Inflammatory macrophage (primary cell): Measurements from ENCODE around the gene DENND4A.

ENCODE experiments used
- DNase-seq, 2 donors: peaks; one replicate each; pipeline ENCODE4 v3.0.0-alpha.2; 2020 to 2022
- total RNA-seq, 18 experiments: gene quantifications; one replicate each; lab custom pipeline; 2026; ENCODE audit warnings: mixed read lengths in 6 of 18, inconsistent platforms in 2 of 18; lab: John Stamatoyannopoulos, UW

Gene DENND4A
- 25.2 to 241 (median 80.6) reads per million in 18 experiments for total RNA-seq

GRCh38 chr15:65792138-65792987 lies at the start of gene DENND4A:
Gene DENND4A, minus strand, starts transcription at chr15:65792293. Its CDS starts 35,843 bp downstream, at chr15:65756450.
- peak; percentile 100 for DNase-seq

- DNase-seq: peak; percentile 77 to 81
These were observed 49.2 kb upstream of the DENND4A start for GRCh38 chr15:65841121-65841930.

GRCh38 chr15:65839985-65840384 lies 47.9 kb upstream of the DENND4A start:
- no peak for DNase-seq

GRCh38 chr15:65839354-65839901 lies 47.3 kb upstream of the DENND4A start:
- peak; percentile 27 to 34 for DNase-seq

GRCh38 chr15:65837301-65838294 lies 45.5 kb upstream of the DENND4A start:
- DNase-seq: peak; percentile 54 to 55

- no peak for DNase-seq
These were observed 44.6 kb upstream of the DENND4A start for GRCh38 chr15:65836665-65837064.

GRCh38 chr15:65835447-65835846 lies 43.4 kb upstream of the DENND4A start:
- DNase-seq: no peak

GRCh38 chr15:65834603-65835282 lies 42.6 kb upstream of the DENND4A start:
- no peak for DNase-seq

- DNase-seq: no peak
These were observed 41.6 kb upstream of the DENND4A start for GRCh38 chr15:65833501-65834205.

GRCh38 chr15:65832549-65833364 lies 40.7 kb upstream of the DENND4A start:
- DNase-seq: peak; percentile 89 to 97

GRCh38 chr15:65829130-65829764 lies 37.2 kb upstream of the DENND4A start:
- DNase-seq: peak in 1 of 2 donors; percentile 29

GRCh38 chr15:65828585-65828984 lies 36.5 kb upstream of the DENND4A start:
- no peak for DNase-seq

- DNase-seq: no peak
These were observed 35.0 kb upstream of the DENND4A start for GRCh38 chr15:65827065-65827464.

GRCh38 chr15:65824941-65825544 lies 33.0 kb upstream of the DENND4A start:
- DNase-seq: no peak

GRCh38 chr15:65824031-65824743 lies 32.1 kb upstream of the DENND4A start:
- peak; percentile 65 to 69 for DNase-seq

GRCh38 chr15:65822316-65822715 lies 30.2 kb upstream of the DENND4A start:
- DNase-seq: no peak

GRCh38 chr15:65821070-65821469 lies 29.0 kb upstream of the DENND4A start:
- no peak for DNase-seq

GRCh38 chr15:65819563-65819960 lies 27.5 kb upstream of the DENND4A start:
- peak in 1 of 2 donors; percentile 26 for DNase-seq
